ENCODE measurements around the gene HGF. TPM values are rescaled to one million over a fixed set of nuclear protein-coding genes. Genes with fewer than 3 reads are reported as not detected.
A peak's percentile ranks its signal among the peaks of the same experiment; 100 is the strongest.

Gene HGF
- total RNA-seq, 2 experiments from 2014 or later, result not detected

DNA sequence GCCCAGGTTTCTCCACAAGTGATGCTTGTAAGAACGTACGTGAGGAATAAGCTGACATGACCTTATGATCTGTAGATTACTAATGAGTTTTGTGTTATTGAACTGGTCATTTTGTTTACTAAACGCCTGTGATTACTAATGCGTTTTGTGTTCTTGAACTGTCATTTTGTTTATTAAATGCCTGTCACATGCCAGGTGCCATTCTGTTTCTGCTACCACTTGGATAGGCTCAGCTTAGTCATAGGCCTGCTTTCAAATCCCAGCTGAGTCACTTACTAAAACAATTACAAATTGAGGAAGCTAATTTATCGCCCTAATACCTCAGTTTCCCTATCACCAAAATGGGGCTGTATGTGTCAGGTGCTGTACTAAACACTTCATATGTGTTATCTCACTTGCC lies 4.7 kb upstream of the HGF start:
- BruUV-seq (replicated peaks), result no TSS peak
- TF ChIP-seq, protein P1, sequence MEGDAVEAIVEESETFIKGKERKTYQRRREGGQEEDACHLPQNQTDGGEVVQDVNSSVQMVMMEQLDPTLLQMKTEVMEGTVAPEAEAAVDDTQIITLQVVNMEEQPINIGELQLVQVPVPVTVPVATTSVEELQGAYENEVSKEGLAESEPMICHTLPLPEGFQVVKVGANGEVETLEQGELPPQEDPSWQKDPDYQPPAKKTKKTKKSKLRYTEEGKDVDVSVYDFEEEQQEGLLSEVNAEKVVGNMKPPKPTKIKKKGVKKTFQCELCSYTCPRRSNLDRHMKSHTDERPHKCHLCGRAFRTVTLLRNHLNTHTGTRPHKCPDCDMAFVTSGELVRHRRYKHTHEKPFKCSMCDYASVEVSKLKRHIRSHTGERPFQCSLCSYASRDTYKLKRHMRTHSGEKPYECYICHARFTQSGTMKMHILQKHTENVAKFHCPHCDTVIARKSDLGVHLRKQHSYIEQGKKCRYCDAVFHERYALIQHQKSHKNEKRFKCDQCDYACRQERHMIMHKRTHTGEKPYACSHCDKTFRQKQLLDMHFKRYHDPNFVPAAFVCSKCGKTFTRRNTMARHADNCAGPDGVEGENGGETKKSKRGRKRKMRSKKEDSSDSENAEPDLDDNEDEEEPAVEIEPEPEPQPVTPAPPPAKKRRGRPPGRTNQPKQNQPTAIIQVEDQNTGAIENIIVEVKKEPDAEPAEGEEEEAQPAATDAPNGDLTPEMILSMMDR (conservative IDR thresholded peaks at IDR 0.05; ENCODE audit: low read length), result no peak
- no peak for TF ChIP-seq EZH2phosphoT487 (IDR thresholded peaks at IDR 0.05; ENCODE audit: borderline replicate concordance, low read depth, low read length)
- POLR2A ChIA-PET, result no interaction called here
- Histone ChIP-seq H3K36me3 (ENCODE audit: insufficient read depth, low read length) (no peaks in the 10 kb centered on the region), H3K4me2 (ENCODE audit: low read length) (no peak overlapping the region), H3K4me1 (ENCODE audit: insufficient read depth, low read length, poor library complexity, severe bottlenecking) (no peaks in the 10 kb centered on the region), H3K79me2 (ENCODE audit: insufficient read depth, low read depth, low read length) (no peaks in the 10 kb centered on the region), H2AFZ (ENCODE audit: low read length) (no peak overlapping the region), H3K9me2 (ENCODE audit: insufficient read depth, low read length) (no peaks in the 10 kb centered on the region), H3K4me3 (ENCODE audit: low read depth, low read length, poor library complexity, severe bottlenecking) (no peak overlapping the region), H3K27ac (ENCODE audit: low read depth, low read length, poor library complexity, severe bottlenecking) (no peak overlapping the region), H3K9me3 (ENCODE audit: low read length) (no peaks in the 10 kb centered on the region), H4K20me1 (ENCODE audit: insufficient read depth, low read length) (no peaks in the 10 kb centered on the region)
- DNase-seq (ENCODE audit: low spot score), result no peak
- CTCF ChIA-PET (ENCODE audit: unreplicated experiment), result no interaction called here
- intact Hi-C loops (cut with micrococcal nuclease; ENCODE audit: unreplicated experiment), result no loop called here

DNA sequence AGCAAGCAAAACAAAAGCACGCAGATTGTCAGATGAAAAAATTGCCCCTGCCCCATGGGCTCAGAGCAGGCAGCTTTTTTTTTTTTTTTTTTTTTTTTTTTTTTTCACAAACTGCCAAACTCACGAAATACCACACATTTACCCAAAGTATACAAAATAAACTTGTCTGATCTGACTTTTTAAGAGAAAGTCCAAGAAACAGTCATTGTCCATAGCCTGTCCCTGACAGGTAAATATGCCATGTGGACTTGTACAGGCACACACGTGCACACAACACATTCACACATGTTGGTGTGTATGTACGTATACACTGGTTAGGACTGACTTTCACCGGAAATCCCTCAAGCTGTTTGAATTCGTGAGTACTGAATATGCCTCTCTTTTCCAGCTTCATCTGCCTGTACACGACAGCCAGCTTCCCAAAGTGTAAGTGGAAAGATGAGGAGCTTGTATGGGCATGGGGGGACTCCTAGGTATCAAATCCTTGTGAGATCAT lies 929 bp upstream of the HGF start:
- ChIA-PET POLR2A (interaction anchor here (1.0 to 1.2 kb wide), 2 partner anchors 26 to 56 kb away, joined by 3 read pairs; no protein-coding TSS in a partner anchor), CTCF (ENCODE audit: unreplicated experiment) (no interaction called here)
- Histone ChIP-seq H3K4me3 (ENCODE audit: low read depth, low read length, poor library complexity, severe bottlenecking) (no peak overlapping the region), H3K9me3 (ENCODE audit: low read length) (no peaks in the 10 kb centered on the region), H3K4me1 (ENCODE audit: insufficient read depth, low read length, poor library complexity, severe bottlenecking) (no peaks in the 10 kb centered on the region), H3K79me2 (ENCODE audit: insufficient read depth, low read depth, low read length) (no peaks in the 10 kb centered on the region), H2AFZ (ENCODE audit: low read length) (no peak overlapping the region), H3K9me2 (ENCODE audit: insufficient read depth, low read length) (no peaks in the 10 kb centered on the region), H3K4me2 (ENCODE audit: low read length) (no peak overlapping the region), H4K20me1 (ENCODE audit: insufficient read depth, low read length) (no peaks in the 10 kb centered on the region), H3K36me3 (ENCODE audit: insufficient read depth, low read length) (no peaks in the 10 kb centered on the region), H3K27ac (ENCODE audit: low read depth, low read length, poor library complexity, severe bottlenecking) (no peak overlapping the region)
- intact Hi-C loops (cut with micrococcal nuclease; ENCODE audit: unreplicated experiment), result no loop called here
- DNase-seq (ENCODE audit: low spot score), result no peak
- BruUV-seq (replicated peaks), result no TSS peak
- no peak for TF ChIP-seq EZH2phosphoT487 (IDR thresholded peaks at IDR 0.05; ENCODE audit: borderline replicate concordance, low read depth, low read length)
- TF ChIP-seq, protein P1 (conservative IDR thresholded peaks at IDR 0.05; ENCODE audit: low read length), result no peak

DNA sequence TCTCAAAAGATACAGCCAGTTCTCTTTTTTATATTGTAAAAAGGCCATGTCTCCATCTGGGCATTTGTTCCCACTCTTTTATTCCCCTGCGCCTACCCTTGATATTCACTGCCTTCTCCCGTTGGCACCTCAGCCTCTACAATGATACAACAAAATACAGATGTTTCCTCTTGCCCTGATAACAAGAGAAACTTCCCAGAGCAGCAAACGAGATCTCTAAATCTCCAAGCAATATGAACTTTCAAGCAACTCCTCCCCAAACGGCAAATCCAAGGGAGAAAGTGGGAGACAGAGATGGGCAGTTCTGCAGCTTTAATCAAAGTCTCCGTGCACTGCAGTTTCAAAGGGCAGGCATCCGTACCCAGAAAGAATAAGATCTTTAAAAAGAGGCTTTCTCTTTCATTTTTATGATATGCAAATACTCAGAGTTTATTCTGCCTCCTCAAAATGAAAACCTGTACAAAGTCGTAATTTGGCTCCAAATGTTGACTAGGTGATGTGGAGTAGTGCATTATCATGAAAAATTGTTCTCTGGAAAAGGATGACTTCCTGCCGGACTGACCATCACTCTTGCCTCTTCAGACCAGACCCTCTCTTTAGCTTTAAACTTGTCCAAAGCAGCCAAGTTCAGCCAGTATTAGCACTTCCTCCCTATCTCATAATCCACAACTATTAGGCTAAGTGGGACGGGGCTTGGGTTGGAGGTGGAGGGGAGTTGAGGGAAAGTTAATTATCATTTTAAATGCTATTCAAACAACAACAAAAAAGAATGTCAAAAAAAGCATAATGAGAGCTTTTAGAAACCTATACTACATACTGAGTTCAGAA lies 682 bp downstream of the HGF start:
- no peak overlapping the region for H3K27ac ChIP-seq (ENCODE audit: low read depth, low read length, poor library complexity, severe bottlenecking)
- CTCF ChIA-PET (ENCODE audit: unreplicated experiment), result no interaction called here
- BruUV-seq (replicated peaks), result no TSS peak
- no peak overlapping the region for H3K4me3 ChIP-seq (ENCODE audit: low read depth, low read length, poor library complexity, severe bottlenecking)
- no peaks in the 10 kb centered on the region for H3K79me2 ChIP-seq (ENCODE audit: insufficient read depth, low read depth, low read length)
- H2AFZ ChIP-seq (ENCODE audit: low read length), result no peak overlapping the region
- POLR2A ChIA-PET, result no interaction called here
- no peak for DNase-seq (ENCODE audit: low spot score)
- no peak for TF ChIP-seq EZH2phosphoT487 (IDR thresholded peaks at IDR 0.05; ENCODE audit: borderline replicate concordance, low read depth, low read length)
- TF ChIP-seq, protein P1 (conservative IDR thresholded peaks at IDR 0.05; ENCODE audit: low read length), result no peak
- H3K36me3 ChIP-seq (ENCODE audit: insufficient read depth, low read length), result no peaks in the 10 kb centered on the region
- no peaks in the 10 kb centered on the region for H4K20me1 ChIP-seq (ENCODE audit: insufficient read depth, low read length)
- peak overlapping the region; percentile 33; the same call in 1 of the 2 replicates for H3K4me2 ChIP-seq (ENCODE audit: low read length)
- no peaks in the 10 kb centered on the region for H3K9me3 ChIP-seq (ENCODE audit: low read length)
- no peaks in the 10 kb centered on the region for H3K9me2 ChIP-seq (ENCODE audit: insufficient read depth, low read length)
- no peaks in the 10 kb centered on the region for H3K4me1 ChIP-seq (ENCODE audit: insufficient read depth, low read length, poor library complexity, severe bottlenecking)
- intact Hi-C loops (cut with micrococcal nuclease; ENCODE audit: unreplicated experiment), result no loop called here
